Chondrocyte (in vitro differentiated cells): ENCODE measurements around the gene GOLGA7B. TPM values are rescaled to one million over a fixed set of nuclear protein-coding genes. Genes with fewer than 3 reads are reported as not detected.

Experiments used
- DNase-seq: peaks from one replicate; pipeline ENCODE4 v3.0.0; 2021; ENCODE audit warnings: mixed read lengths, low spot score
- H3K27ac Mint-ChIP-seq: one replicate; pipeline ENCODE4 v1.8.0; 2021; ENCODE audit warnings: mild to moderate bottlenecking, moderate library complexity, mixed read lengths; ENCODE audit not compliant: unreplicated experiment
- H3K27me3 Mint-ChIP-seq: 2 replicates; pipeline ENCODE4 v1.8.0; 2021; ENCODE audit warnings: low read depth, mixed read lengths
- H3K36me3 Mint-ChIP-seq: 2 replicates; pipeline ENCODE4 v1.8.0; 2021; ENCODE audit warnings: low read depth, mixed read lengths
- H3K4me1 Mint-ChIP-seq: 2 replicates; pipeline ENCODE4 v1.8.0; 2021; ENCODE audit warnings: low read depth, mild to moderate bottlenecking, mixed read lengths
- H3K4me3 Mint-ChIP-seq: one replicate; pipeline ENCODE4 v1.8.0; 2021; ENCODE audit warnings: mild to moderate bottlenecking, moderate library complexity, mixed read lengths; ENCODE audit not compliant: unreplicated experiment
- H3K9me3 Mint-ChIP-seq: 2 replicates; pipeline ENCODE4 v1.8.0; 2021; ENCODE audit warnings: low read depth, mixed read lengths
- total RNA-seq: library from RNA; stranded (reverse); gene quantifications from 3 replicates; pipeline ENCODE4 v1.2.1, GENCODE V29; 2021
- TF ChIP-seq, protein P1 (sequence below): fragments of 200-600 bp; sonication (generic); IDR thresholded peaks from 2 replicates; pipeline ENCODE4 v1.5.0; 2021; ENCODE audit warnings: antibody characterized with exemption, mild to moderate bottlenecking, moderate library complexity

The GOLGA7B gene
- total RNA-seq, 1 donor from 2014 or later, result 0.27 TPM

DNA sequence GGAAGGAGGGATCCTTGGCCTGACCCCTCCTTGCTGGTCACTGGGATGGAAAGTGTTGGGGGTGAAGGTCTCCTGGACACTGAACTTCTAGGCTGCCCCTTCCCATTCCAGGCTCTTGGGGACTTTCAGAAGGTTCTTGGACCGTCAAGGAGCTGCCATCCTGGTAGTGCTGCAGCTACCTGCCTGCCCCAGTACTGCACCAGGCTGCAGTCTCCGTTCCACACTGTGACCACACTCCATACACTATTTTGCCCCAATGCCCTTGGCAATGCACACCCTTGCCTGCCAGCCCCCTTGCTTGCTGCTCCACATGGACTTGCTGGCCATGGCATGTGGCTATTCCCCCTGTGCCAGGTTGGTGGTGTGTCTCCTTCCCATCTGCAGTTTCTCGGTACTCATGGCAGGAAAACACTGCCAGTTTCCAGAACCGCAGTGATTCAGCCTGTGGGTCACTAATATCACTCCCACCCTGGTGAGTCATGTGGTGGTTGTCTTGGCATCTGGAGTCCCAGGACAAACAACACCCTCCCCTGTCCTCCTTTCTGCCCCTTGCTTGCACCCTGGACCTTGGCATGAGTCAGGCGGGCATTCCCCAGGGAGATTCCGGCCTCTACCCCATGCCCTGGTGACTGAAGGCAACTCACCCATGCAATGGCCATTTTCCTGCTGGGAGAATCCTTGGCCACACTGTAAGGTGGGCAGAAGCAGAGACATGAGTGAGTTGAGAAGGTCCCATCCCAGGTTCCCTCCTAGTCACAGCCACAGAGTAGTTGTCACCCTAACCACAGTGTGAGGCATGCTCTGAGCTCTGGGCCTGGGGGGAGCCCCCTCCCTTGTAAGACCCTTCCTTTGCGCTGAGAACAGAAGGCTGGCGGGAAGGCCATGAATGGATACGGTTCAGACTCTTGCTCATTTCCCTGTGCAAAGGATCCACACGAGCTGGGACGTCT, 32.8 kb downstream of the GOLGA7B start:
- TF ChIP-seq, protein P1, sequence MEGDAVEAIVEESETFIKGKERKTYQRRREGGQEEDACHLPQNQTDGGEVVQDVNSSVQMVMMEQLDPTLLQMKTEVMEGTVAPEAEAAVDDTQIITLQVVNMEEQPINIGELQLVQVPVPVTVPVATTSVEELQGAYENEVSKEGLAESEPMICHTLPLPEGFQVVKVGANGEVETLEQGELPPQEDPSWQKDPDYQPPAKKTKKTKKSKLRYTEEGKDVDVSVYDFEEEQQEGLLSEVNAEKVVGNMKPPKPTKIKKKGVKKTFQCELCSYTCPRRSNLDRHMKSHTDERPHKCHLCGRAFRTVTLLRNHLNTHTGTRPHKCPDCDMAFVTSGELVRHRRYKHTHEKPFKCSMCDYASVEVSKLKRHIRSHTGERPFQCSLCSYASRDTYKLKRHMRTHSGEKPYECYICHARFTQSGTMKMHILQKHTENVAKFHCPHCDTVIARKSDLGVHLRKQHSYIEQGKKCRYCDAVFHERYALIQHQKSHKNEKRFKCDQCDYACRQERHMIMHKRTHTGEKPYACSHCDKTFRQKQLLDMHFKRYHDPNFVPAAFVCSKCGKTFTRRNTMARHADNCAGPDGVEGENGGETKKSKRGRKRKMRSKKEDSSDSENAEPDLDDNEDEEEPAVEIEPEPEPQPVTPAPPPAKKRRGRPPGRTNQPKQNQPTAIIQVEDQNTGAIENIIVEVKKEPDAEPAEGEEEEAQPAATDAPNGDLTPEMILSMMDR, result no peak

DNA sequence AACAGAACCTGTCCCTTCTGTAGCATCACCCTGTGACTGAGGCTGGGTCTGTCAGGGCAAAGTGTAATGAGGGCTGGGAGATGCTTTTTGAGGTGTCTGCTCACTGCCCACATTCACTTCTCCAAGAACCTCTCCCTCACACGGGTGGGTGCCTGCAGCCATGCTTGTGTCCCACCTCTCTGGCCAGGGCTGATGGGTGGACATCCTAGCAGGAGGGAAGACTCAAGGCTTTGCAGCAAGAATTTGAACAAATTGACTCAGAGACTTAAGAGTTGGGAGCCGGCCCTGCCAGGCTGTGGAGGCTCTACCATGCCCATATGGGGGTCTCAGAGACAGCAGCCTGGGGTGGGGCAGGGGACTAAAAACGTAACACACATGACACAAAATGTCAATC, 33.4 kb downstream of the GOLGA7B start:
- DNase-seq, result no peak
- H3K9me3 Mint-ChIP-seq, result no peaks in the 10 kb centered on the region
- H3K27ac Mint-ChIP-seq, result no peak overlapping the region
- TF ChIP-seq, protein P1, result no peak
- H3K4me1 Mint-ChIP-seq, result peaks cover 30% of the 10 kb centered on the region
- no peak overlapping the region for H3K4me3 Mint-ChIP-seq
- peaks cover 2% of the 10 kb centered on the region for H3K27me3 Mint-ChIP-seq
- no peaks in the 10 kb centered on the region for H3K36me3 Mint-ChIP-seq

More for the DNA sequence above, 32.8 kb downstream of the GOLGA7B start:
- H3K27ac Mint-ChIP-seq, result peak overlapping the region; percentile 82
- H3K27me3 Mint-ChIP-seq, result peaks cover 2% of the 10 kb centered on the region
- no peak overlapping the region for H3K4me3 Mint-ChIP-seq
- H3K9me3 Mint-ChIP-seq, result no peaks in the 10 kb centered on the region
- no peaks in the 10 kb centered on the region for H3K36me3 Mint-ChIP-seq
- peaks cover 27% of the 10 kb centered on the region for H3K4me1 Mint-ChIP-seq
- DNase-seq, result no peak

DNA sequence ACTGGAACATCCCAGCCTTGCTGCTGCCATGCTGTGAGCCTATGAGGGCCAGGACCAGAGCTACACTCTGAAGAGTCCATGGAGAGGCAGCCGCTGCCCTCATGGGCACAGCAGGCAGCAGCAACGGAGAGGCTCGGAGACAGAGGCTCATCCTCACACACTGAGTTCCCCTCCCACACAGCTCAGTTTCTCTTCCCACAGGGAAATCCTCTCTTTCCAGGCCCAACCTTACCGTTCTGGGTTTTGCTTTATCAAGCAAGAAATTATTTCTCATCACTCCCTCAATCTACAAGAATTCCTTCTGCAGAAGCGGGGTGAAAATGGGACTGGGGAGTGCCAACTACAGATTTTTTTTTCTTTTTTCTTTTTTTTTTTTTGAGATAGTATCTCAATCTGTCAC, 36.6 kb downstream of the GOLGA7B start:
- Mint-ChIP-seq H3K9me3 (no peaks in the 10 kb centered on the region), H3K27ac (no peak overlapping the region), H3K4me3 (no peak overlapping the region), H3K36me3 (no peaks in the 10 kb centered on the region), H3K27me3 (no peaks in the 10 kb centered on the region), H3K4me1 (peaks cover 49% of the 10 kb centered on the region)
- TF ChIP-seq, protein P1, result no peak
- DNase-seq, result no peak

DNA sequence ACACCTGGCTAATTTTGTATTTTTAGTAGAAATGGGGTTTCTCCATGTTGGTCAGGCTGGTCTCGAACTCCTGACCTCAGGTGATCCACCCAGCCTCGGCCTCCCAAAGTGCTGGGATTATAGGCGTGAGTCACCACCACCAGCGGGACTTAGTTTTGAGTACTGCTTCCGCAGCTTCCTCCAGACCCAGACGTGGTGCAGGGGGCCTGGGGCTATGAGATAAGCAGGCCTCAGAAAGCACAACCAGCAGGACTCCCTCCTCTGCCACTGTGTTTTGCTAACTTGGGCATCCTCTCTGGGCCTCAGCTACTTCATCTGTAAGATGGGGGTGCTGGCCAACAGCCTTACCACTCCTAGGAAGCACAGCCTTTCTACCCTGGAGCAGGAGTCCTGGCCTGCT, 37.8 kb downstream of the GOLGA7B start:
- no peak overlapping the region for H3K4me3 Mint-ChIP-seq
- DNase-seq, result no peak
- TF ChIP-seq, protein P1, result no peak
- H3K27me3 Mint-ChIP-seq, result no peaks in the 10 kb centered on the region
- H3K4me1 Mint-ChIP-seq, result peaks cover 43% of the 10 kb centered on the region
- H3K36me3 Mint-ChIP-seq, result no peaks in the 10 kb centered on the region
- no peaks in the 10 kb centered on the region for H3K9me3 Mint-ChIP-seq
- no peak overlapping the region for H3K27ac Mint-ChIP-seq

DNA sequence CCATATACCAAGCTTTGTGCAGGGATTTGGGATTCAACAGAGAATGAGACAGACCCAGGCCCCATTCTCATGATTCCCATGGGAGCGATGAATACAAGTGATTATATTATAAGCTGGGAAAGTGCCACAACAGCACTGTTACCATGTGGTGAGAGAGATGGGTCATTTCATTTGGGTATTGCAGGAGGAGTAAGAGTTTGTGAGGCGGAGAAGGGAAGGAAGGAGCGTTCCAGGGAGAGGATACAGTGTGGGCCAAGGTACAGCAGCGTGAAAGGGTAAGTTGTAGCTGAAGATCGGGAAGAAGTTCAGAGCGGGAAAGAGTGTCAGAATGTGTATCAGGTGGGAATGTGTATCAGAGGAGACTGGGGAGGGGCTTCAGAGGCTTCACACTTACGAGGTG, 38.5 kb downstream of the GOLGA7B start:
- Mint-ChIP-seq H3K36me3 (no peaks in the 10 kb centered on the region), H3K27me3 (no peaks in the 10 kb centered on the region), H3K4me3 (no peak overlapping the region), H3K4me1 (peaks cover 36% of the 10 kb centered on the region), H3K9me3 (no peaks in the 10 kb centered on the region), H3K27ac (peak overlapping the region; percentile 68)
- DNase-seq, result no peak
- TF ChIP-seq, protein P1, result no peak
